ENCODE measurements around the gene BBS9.

BBS9 gene

DNA sequence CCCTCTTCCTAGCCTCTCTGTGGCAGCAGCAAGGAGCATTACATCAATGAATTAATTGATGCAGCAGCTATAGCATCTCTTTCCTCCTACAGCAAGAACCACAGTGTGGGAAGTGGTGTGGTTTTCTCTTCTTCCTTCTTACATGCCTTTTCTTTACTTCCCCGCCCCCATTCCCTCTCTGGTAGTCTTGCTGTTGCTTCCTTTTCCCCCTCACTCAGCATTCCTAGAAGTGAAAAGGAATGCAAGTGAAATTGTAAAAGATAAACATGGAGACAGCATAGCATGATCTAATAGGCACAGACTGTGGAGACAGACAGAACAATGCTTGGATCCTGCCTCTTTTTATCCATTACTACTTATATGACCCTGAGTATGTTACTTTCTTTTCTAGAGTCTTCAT is 405.5 kb downstream of the BBS9 start:
- peak; percentile 85 for DNase-seq (ENCODE audit: low read depth, low spot score)

DNA sequence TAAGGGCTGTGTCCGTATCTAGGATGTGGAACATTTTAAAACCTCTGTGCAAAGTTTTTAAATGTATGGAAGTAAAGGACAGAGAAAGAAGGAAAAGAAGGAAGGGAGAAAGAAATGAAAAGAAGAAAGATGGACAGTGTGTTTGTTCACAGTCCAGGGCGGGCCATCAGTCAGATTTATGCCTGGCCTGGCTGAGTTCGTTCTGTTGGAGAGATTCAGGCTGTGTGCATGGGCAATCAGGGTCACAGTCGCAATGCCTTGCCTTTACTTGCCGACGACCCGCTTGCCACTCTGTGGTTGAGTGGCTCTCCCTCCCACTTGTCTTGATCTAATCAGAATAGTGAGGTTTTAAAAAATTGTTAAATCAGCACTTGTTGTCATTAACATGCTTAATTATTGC is 406.6 kb downstream of the BBS9 start:
- no peak for DNase-seq (ENCODE audit: low read depth, low spot score)

More for the DNA sequence above, 405.5 kb downstream of the BBS9 start:
- peak overlapping the region; percentile 19; the same call in 1 of the 2 replicates for H3K4me3 ChIP-seq
- peaks cover 8% of the 10 kb centered on the region; the same call in 1 of the 2 replicates for H3K9me3 ChIP-seq (ENCODE audit: low read depth, low read length)
- H3K27ac ChIP-seq = peak overlapping the region; percentile 68
- TF ChIP-seq EZH2 (IDR thresholded peaks at IDR 0.05) = no peak
- TF ChIP-seq FOXP2 (optimal IDR thresholded peaks at IDR 0.05; ENCODE audit: control extremely low read depth, extremely low read length, insufficient read depth) = no peak
- TF ChIP-seq POLR2AphosphoS5 (IDR thresholded peaks at IDR 0.05; ENCODE audit: borderline replicate concordance, low read depth, low read length) = no peak
- peaks cover 8% of the 10 kb centered on the region; the same call in 1 of the 2 replicates for H3K36me3 ChIP-seq (ENCODE audit: insufficient read depth, low read length)
- no peak overlapping the region for H3K9ac ChIP-seq (ENCODE audit: insufficient read length)

DNA sequence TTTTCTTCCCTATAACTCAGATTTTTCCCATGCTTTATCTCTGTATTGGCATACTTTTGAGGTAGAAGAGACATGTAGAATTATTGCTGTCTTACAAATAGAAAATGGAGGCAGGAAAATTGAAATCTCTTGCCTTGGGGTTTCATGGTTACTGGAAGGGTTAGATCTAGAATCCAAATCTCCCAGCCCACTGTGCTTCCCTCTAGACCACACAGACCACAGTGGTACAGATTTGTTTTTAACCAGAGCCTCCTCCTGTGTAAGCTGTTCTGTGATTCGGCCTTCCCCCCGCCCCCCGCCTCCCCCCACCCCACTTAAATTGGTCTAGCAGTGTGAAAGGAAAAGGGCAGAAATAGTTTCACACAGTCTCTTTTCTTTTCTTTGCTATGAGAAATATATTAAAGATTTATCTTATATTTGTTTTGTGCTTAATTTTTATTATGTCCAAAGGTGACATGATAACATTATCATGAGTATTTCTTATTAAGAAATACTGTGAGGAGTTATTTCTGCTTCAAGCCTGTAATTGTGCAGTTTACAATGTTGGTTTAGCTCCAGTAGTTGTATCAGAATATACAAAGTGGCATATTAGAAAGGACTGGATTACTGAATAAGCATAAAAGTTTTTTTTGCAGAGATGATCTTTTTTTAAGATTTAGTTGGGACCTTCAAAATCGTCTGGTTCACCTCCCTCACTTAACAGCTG is 407.2 kb downstream of the BBS9 start:
- H3K36me3 ChIP-seq (ENCODE audit: insufficient read depth, low read length) = peaks cover 8% of the 10 kb centered on the region; the same call in 1 of the 2 replicates
- H3K4me3 ChIP-seq = no peak overlapping the region
- no peak for DNase-seq (ENCODE audit: low read depth, low spot score)

More for the DNA sequence above, 406.6 kb downstream of the BBS9 start:
- TF ChIP-seq EZH2 (IDR thresholded peaks at IDR 0.05) (no peak), FOXP2 (optimal IDR thresholded peaks at IDR 0.05; ENCODE audit: control extremely low read depth, extremely low read length, insufficient read depth) (no peak), POLR2AphosphoS5 (IDR thresholded peaks at IDR 0.05; ENCODE audit: borderline replicate concordance, low read depth, low read length) (no peak)
- Histone ChIP-seq H3K9me3 (ENCODE audit: low read depth, low read length) (peaks cover 10% of the 10 kb centered on the region), H3K36me3 (ENCODE audit: insufficient read depth, low read length) (peaks cover 8% of the 10 kb centered on the region; the same call in 1 of the 2 replicates), H3K27ac (no peak overlapping the region; the same call in 1 of the 2 replicates), H3K9ac (ENCODE audit: insufficient read length) (no peak overlapping the region), H3K4me3 (no peak overlapping the region)

DNA sequence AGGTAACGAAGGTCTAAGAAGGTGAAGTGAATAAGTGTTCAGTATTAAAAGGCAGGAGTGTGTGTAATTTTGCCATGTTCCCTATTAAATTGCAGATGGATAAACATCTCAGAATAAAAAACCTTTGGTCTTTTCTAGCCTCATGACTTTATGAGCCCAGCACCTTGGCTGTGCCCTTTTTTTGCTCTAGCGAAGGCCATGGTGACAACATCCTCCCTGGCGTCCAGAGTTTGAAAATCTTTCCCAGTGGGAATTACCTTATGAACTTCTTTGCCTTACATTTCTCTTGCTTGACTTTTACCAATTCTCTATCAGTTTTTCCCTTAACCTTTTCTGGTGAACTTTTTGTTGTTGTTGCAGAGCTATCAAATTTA is 407.7 kb downstream of the BBS9 start:
- H3K9ac ChIP-seq (ENCODE audit: insufficient read length) = no peak overlapping the region
- no peak overlapping the region; the same call in 1 of the 2 replicates for H3K27ac ChIP-seq
- no peak for DNase-seq (ENCODE audit: low read depth, low spot score)
- H3K4me3 ChIP-seq = no peak overlapping the region
- no peak for TF ChIP-seq FOXP2 (optimal IDR thresholded peaks at IDR 0.05; ENCODE audit: control extremely low read depth, extremely low read length, insufficient read depth)
- TF ChIP-seq POLR2AphosphoS5 (IDR thresholded peaks at IDR 0.05; ENCODE audit: borderline replicate concordance, low read depth, low read length) = no peak
- peaks cover 8% of the 10 kb centered on the region; the same call in 1 of the 2 replicates for H3K36me3 ChIP-seq (ENCODE audit: insufficient read depth, low read length)
- H3K9me3 ChIP-seq (ENCODE audit: low read depth, low read length) = peaks cover 10% of the 10 kb centered on the region

More for the DNA sequence above, 407.2 kb downstream of the BBS9 start:
- no peak overlapping the region for H3K9ac ChIP-seq (ENCODE audit: insufficient read length)
- TF ChIP-seq POLR2AphosphoS5 (IDR thresholded peaks at IDR 0.05; ENCODE audit: borderline replicate concordance, low read depth, low read length) (no peak), EZH2 (IDR thresholded peaks at IDR 0.05) (no peak), FOXP2 (optimal IDR thresholded peaks at IDR 0.05; ENCODE audit: control extremely low read depth, extremely low read length, insufficient read depth) (no peak)
- H3K27ac ChIP-seq = no peak overlapping the region; the same call in 1 of the 2 replicates
- peaks cover 10% of the 10 kb centered on the region for H3K9me3 ChIP-seq (ENCODE audit: low read depth, low read length)

DNA sequence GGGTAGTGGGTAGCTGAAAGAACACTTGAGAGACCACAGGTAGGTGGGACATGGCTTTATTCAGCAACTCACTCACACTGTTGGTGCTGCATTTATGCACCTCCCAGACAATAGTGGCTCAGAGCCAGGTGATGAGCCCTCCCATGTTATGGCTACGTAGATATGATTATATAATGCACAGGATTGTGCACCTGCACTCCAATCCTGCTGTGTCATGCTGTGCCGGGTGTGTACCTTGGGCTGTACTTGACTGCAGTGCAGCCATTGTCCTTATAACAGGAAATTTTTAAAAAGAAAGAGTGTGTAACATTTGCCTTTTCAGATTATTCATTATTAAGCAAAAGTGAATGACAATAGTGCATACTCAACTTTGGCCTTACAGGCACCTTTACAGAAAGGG is 409.8 kb downstream of the BBS9 start:
- TF ChIP-seq FOXP2 (optimal IDR thresholded peaks at IDR 0.05; ENCODE audit: control extremely low read depth, extremely low read length, insufficient read depth) = no peak
- TF ChIP-seq EZH2 (IDR thresholded peaks at IDR 0.05) = no peak
- TF ChIP-seq POLR2AphosphoS5 (IDR thresholded peaks at IDR 0.05; ENCODE audit: borderline replicate concordance, low read depth, low read length) = no peak

DNA sequence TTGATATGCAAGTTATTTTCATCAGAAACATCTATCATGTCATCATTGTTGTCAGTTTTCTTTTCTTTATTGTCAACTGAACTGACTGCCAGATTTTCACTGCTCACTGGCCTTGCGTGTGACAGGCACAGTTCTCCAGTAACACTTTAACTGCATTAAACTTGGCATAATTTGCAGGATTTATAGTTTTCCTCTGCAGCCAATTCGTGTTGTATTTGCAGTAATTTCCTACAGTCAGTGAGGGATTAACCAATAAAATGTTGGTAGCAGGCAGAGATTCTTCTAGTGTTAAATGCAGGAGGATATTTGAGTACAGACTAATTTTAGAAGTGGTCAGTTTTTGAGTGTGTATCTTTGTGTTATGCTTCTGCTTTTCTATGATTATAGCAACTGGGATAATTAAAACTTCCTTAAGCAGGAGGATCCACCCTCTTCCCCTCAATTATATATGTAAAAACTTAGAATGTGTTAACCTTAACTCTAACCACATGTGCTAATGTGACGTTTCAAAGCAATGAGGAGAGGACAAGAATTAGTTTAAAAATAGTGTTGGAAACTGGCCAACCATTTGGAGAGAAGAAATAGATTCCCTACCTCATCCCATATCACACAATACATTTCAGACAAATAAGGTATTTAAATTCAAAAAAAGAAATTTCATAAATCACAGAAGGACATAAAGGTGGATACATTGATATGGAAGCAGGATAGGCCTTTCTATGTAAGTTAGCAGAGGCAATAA is 410.5 kb downstream of the BBS9 start:
- TF ChIP-seq EZH2 (IDR thresholded peaks at IDR 0.05) (no peak), POLR2AphosphoS5 (IDR thresholded peaks at IDR 0.05; ENCODE audit: borderline replicate concordance, low read depth, low read length) (no peak), FOXP2 (optimal IDR thresholded peaks at IDR 0.05; ENCODE audit: control extremely low read depth, extremely low read length, insufficient read depth) (no peak)
- no peak for DNase-seq (ENCODE audit: low read depth, low spot score)
- H3K9ac ChIP-seq (ENCODE audit: insufficient read length) = no peak overlapping the region

More for the DNA sequence above, 409.8 kb downstream of the BBS9 start:
- Histone ChIP-seq H3K9ac (ENCODE audit: insufficient read length) (no peak overlapping the region), H3K4me3 (no peak overlapping the region), H3K27ac (peak overlapping the region; percentile 59), H3K9me3 (ENCODE audit: low read depth, low read length) (peaks cover 10% of the 10 kb centered on the region), H3K36me3 (ENCODE audit: insufficient read depth, low read length) (peaks cover 8% of the 10 kb centered on the region; the same call in 1 of the 2 replicates)
- DNase-seq (ENCODE audit: low read depth, low spot score) = no peak

DNA sequence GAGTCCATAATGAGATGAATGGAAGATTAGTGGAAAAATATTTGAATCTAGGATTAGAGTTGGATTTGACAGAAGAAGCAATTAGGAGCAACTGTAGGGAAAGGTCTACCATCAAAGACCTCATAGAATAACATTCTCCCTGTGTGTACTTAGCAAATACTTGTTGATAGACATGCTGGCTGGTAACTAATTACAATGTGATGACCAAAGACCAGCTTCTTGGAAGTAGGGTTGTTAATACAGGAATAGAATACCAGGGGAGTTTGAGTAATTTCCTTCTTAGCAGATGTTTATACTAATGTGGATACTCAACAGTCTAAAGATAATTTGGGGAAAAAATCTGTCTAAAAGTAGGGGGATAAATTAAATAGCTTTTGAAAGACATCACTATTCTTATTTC is 418.5 kb downstream of the BBS9 start:
- Histone ChIP-seq H3K4me3 (no peak overlapping the region), H3K9ac (ENCODE audit: insufficient read length) (no peak overlapping the region), H3K9me3 (ENCODE audit: low read depth, low read length) (no peaks in the 10 kb centered on the region), H3K27ac (no peak overlapping the region), H3K36me3 (ENCODE audit: insufficient read depth, low read length) (no peaks in the 10 kb centered on the region)
- TF ChIP-seq POLR2AphosphoS5 (IDR thresholded peaks at IDR 0.05; ENCODE audit: borderline replicate concordance, low read depth, low read length) = no peak
- no peak for TF ChIP-seq FOXP2 (optimal IDR thresholded peaks at IDR 0.05; ENCODE audit: control extremely low read depth, extremely low read length, insufficient read depth)
- TF ChIP-seq EZH2 (IDR thresholded peaks at IDR 0.05) = no peak
- DNase-seq (ENCODE audit: low read depth, low spot score) = no peak

More for the DNA sequence above, 410.5 kb downstream of the BBS9 start:
- peaks cover 8% of the 10 kb centered on the region; the same call in 1 of the 2 replicates for H3K36me3 ChIP-seq (ENCODE audit: insufficient read depth, low read length)
- H3K4me3 ChIP-seq = no peak overlapping the region
- peaks cover 10% of the 10 kb centered on the region for H3K9me3 ChIP-seq (ENCODE audit: low read depth, low read length)
- H3K27ac ChIP-seq = peak overlapping the region; percentile 59

DNA sequence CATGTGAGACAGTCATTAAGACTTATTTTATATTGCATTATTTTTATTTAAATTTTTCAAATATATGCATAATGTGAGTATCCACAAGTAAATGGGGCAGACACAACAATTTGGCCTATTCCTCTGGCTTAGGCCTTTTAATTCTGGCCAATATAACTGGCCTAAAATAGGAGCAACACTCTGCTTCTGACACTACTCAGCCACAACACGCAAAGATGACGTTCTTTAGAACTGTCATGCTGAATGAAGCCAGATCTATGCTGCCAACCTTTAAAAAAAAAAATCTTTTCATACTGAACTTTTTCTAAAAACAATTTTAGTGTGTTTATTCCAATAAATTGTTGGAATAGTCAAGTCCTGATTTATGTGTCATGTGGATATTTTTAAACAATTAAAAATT is 421.0 kb downstream of the BBS9 start:
- Histone ChIP-seq H3K9me3 (ENCODE audit: low read depth, low read length) (no peaks in the 10 kb centered on the region), H3K4me3 (no peak overlapping the region), H3K36me3 (ENCODE audit: insufficient read depth, low read length) (no peaks in the 10 kb centered on the region), H3K27ac (no peak overlapping the region), H3K9ac (ENCODE audit: insufficient read length) (no peak overlapping the region)
- DNase-seq (ENCODE audit: low read depth, low spot score) = no peak
- TF ChIP-seq FOXP2 (optimal IDR thresholded peaks at IDR 0.05; ENCODE audit: control extremely low read depth, extremely low read length, insufficient read depth) = no peak

All from SK-N-MC (cell line).